SKM-1 treated with dmso at 0.1 percent for 144 hours (cell line): ENCODE results near the gene RAB4B.
A peak's percentile ranks its signal among the peaks of the same experiment; 100 is the strongest.
"Not testable (repeated sequence)": the region's sequence is repeated elsewhere in the genome, so short reads cannot be mapped to it uniquely, and the experiment has no call there.

Experiments used
- DNase-seq: peaks from one replicate; lab custom pipeline; 2025; ENCODE audit not compliant: unreplicated experiment; lab: John Stamatoyannopoulos, UW

The RAB4B gene

DNA sequence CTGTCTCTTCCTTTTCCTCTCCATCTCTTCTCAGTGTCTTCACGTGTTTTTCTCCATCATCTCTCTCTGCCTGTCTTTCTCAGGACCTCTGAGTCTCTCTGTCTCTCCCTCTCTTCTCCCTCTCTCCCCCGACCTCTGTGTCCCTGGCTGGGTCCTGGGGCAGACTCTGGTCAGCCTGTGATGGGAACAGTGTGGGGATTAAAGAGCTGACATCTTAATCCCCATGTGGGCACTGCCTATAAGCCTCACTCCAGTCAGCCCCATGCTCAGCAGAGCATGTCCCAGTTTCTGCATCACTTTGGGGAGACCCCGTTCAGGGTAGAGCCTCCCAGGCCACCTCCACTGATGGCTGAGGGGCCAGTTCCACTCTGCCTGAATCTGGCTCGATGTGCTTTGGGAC lies 37.2 kb downstream of the RAB4B start:
- DNase-seq: no peak

DNA sequence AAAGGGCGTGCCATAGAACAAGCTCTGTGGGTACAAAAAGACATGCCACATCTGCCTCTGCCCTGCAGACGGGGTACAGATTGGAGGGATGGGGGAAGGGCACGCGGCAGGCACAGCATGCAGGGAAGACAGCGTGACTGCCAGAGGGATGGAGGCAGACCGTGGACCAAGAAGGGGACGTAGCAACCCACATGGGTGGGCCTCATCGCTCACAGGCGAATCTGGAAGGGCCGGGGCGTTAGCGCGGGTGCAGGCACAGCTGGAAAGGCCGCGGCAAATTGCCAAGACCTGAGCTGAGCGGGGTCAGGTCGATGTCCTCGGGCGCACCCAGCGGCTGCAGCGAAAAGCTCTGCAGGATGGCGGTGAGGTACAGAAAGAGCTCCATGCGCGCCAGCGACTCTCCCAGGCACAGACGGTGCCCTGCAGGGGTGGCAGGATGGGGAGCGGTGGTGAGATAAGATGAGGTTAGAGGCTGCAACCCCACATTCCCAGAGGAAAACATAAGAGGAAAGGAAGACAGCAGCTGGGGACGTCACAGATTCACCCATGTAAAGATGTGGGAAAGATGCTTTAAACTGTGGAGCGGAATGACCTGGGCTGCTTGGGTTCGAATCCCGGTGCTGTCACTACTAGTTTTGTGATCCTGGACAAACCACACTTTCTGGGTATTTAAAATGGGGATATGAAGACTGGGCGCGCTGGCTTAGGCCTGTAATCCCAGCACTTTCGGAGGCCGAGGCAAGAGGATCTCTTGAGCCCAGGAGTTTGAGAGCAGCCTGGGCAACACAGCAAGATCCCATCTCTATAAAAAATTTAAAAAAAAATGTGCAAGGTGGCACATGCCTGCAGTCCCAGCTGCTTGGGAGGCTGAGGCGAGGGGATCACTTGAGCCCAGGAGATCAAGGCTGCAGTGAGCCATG lies 40.7 kb downstream of the RAB4B start:
- DNase-seq: peak; percentile 18

DNA sequence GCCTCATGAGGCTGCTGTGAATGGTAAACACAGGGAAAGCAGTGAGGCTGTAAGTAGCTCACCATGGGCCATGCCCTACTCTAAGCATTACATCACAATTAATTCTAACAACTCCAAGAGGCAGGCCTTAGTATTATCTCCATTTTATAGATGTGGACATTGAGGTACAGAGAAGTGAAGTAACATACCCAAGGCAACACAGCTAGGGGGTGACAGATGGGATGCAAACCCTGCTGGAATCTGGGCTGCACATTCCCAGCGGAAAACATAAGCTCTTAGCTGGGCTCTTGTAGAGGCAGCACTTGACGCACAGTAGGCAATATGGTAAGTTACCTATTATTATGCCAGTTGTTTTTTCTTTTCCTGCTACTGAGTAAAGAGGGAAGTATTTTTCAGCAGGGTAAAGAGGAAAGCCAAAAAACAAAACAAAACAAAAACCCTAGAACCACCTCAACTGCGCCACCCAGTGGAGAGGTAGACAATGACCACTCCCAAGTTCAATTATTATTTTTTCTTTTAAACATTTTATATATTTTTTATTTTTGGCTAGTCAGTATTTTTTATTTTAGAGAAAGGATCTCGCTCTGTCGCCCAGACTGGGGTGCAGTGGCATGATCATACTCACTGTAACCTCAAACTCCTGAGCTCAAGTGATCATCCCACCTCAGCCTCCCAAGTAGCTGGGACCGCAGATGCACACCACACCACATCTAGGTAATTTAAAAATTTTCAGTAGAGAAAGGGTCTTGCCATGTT lies 41.6 kb downstream of the RAB4B start:
- peak; percentile 25 for DNase-seq

DNA sequence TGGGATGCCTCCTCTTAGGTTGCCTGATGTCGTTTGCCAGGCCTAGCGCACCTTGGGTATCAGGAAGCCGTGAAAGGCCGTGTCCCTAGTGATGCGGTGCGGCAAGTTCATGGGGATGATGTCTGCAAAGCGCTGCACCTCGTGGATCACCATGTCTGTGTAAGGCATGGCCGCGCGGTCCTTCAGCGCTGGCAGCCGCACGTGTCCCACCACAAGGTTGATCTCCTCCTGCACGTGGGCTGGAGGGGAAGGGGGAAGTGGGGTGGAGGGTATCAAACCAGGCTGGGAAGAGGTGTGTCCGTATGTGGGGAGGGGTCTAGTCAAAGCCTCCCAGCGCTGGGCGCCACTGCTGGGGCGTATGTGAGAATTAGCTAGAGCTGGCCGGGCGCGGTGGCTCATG lies 44.1 kb downstream of the RAB4B start:
- no peak for DNase-seq

DNA sequence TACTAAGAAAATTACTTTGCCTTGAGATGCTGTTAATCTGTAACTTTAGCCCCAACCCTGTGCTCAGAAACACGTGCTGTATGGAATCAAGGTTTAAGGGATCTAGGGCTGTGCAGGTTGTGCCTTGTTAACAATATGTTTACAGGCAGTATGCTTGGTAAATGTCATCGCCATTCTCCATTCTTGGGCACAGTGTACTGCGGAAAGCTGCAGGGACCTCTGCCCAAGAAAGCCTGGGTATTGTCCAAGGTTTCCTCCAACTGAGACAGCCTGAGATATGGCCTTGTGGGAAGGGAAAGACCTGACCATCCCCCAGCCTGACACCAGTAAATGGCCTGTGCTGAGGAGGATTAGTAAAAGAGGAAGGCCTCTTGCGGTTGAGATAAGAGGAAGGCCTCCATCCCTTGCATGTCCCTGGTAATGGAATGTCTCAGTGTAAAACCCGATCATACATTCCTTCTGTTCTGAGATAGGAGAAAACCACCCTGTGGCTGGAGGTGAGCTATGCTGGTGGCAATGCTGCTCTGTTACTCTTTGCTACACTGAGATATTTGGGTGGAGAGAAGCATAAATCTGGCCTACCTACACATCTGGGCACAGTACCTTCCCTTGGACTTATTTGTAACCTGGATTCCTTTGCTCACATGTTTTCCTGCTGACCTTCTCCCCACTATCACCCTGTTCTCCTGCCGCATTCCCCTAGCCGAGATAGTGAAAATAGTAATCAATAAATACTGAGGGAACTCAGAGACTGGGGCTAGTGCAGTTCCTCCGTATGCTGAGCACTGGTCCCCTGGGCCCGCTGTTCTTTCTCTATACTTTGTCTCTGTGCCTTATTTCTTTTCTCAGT lies 44.9 kb downstream of the RAB4B start:
- peak; percentile 85 for DNase-seq

DNA sequence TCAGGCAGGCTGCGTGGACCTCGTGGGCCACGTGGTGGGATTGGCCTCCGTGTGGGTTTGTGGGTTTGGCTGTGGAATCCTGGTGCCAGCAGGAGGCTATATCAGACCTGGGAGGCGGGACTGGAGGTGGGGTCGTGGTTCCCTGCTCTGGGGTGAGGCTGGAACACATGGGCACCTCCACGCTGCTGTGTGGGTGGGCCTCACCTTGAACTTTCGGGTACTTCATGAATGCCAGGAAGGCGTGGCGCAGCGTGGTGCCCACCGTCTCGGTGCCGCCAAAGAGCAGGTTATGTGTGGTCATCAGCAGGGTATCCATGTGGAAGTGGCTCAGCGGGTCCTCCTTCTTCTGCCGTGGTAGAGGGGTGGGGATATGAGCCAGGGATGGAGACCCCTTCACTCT lies 46.9 kb downstream of the RAB4B start:
- not testable (repeated sequence) for DNase-seq

DNA sequence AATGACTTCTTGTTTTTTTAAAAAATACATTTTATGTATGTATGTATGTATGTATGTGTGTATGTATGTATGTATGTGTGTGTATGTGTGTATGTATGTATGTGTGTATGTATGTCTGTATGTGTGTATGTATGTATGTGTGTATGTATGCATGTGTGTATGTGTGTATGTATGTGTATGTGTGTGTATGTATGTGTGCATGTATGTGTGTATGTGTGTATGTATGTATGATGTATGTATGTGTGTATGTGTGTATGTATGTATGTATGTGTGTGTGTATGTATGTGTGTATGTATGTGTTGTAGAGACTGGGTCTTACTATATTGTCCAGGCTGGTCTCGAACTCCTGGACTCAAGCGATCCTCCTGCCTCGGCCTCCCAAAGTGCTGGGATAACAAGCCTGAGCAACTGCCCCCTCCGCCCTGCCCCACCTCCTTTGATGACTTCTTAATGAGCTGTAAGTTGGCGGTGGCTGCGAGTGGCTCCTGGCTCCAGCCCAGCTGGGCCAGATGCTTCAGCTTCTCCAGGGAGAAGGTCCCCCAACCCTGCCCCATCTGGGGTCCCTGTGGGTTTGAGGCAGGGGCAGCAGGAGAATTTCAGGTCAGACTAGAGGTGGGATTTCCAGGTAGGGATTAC lies 47.5 kb downstream of the RAB4B start:
- not testable (repeated sequence) for DNase-seq

DNA sequence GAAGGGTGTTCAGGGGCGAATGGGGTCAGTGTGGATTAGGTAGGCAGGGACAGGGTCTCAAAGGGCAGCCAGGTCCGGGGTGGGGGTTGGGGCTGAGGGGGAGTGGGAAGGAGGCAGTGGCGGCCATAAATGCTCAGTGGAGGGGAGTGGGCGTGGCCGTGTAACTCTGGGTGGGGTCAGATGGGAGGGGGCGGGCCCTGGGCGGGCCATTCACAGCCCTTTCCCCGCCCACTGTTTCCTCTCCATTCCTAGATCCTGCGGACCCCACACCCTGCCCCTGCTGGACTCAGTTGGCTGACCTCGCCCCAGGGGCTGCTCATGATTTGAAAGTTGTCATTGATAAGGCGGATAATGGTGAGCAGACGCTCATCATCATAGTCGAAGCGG lies 48.3 kb downstream of the RAB4B start:
- not testable (repeated sequence) for DNase-seq

DNA sequence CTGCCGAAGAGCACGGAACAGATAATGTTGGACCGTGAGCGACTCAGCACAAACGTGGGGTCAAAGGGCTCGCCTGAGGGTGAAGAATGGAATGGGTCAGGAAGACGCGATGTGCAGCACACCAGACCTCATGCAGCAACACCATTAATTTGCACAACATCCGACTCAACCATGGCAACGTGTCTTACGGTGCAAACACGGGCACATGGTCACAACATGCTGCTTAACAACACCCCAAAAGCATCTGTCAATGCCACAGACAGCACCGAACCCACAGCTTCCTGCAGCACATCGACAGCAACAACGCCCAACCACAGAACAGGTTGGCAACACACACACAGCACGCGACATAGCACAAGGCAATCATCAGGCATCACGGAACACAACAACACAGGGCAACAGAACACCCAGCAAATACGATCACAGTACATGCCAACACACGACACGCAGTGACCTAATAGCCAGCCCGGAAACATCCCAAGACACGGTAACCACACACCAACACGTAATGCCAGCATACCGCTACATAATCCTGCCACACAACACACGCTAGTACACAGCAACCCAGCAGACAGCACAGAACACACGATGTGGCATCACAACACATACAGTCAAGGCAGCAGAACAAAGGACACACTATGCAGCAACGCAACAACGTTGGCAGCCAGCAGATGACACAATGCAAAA lies 48.8 kb downstream of the RAB4B start:
- DNase-seq: not testable (repeated sequence)

DNA sequence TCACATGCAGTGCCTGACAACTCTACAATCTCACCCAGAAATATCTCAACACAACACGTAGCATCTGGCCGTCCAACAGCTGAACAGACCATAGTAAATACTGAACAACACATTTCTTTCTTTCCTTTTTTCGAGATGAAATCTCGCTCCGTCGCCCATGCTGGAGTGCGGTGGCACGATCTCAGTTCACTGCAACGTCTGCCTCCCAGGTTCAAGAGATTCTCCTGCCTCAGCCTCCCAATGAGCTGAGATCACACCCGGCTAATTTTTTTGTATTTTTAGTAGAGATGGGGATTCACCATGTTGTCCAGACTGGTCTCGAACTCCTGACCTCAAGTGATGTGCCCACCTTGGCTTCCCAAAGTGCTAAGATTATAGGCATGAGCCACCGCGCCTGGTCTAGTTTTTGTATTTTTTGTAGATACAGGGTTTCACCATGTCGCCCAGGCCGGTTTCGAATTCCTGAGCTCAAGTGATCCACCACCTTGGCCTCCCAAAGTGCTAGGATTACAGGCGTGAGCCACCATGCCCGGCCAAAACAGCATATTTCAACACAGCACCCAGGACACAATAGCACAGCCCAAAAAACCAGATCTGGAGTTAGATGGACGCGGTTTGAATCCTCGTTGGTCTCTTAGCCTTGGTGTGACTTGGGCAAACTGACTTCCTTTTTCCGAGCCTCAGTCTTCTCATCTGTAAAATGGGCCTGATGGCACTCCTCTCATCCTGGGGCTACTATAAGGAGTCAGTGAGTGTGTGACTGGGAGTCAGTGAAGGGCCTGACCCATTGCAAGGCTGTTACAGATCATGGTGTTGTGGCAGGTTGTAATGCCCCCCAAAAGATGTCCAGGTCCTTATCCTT lies 49.6 kb downstream of the RAB4B start:
- no peak for DNase-seq

DNA sequence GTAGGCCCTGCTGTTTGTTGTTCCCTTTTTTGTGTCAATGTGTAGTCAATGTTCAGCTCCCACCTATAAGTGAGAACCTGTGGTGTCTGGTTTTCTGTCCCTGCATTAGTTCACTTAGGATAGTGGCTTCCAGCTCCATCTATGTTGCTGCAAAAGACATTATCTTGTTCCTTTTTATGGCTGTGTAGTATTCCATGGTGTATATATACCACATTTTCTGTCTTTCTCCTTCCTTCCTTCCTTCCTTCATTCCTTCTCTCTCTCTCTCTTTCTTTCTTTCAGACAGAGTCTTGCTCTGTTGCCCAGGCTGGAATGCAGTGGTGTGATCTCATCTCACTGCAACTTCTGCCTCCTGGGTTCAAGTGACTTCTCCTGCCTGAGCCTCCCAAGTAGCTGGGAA lies 51.2 kb downstream of the RAB4B start:
- DNase-seq: no peak

DNA sequence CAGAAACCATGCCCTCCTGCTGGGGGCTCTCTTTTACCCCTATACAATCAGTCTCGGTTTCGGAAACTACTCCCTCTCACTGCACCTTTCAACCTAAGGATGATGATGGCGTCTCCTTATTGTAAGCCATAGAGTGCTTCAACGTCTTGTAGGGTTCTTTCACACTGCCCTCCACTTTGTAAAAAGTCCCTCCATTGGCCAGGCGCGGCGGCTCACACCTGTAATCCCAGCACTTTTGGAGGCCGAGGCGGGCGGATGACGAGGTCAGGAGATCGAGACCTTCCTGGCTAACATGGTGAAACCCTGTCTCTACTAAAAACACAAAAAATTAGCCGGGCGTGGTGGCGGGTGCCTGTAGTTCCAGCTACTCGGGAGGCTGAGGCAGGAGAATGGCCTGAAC lies 52.7 kb downstream of the RAB4B start:
- not testable (repeated sequence) for DNase-seq

DNA sequence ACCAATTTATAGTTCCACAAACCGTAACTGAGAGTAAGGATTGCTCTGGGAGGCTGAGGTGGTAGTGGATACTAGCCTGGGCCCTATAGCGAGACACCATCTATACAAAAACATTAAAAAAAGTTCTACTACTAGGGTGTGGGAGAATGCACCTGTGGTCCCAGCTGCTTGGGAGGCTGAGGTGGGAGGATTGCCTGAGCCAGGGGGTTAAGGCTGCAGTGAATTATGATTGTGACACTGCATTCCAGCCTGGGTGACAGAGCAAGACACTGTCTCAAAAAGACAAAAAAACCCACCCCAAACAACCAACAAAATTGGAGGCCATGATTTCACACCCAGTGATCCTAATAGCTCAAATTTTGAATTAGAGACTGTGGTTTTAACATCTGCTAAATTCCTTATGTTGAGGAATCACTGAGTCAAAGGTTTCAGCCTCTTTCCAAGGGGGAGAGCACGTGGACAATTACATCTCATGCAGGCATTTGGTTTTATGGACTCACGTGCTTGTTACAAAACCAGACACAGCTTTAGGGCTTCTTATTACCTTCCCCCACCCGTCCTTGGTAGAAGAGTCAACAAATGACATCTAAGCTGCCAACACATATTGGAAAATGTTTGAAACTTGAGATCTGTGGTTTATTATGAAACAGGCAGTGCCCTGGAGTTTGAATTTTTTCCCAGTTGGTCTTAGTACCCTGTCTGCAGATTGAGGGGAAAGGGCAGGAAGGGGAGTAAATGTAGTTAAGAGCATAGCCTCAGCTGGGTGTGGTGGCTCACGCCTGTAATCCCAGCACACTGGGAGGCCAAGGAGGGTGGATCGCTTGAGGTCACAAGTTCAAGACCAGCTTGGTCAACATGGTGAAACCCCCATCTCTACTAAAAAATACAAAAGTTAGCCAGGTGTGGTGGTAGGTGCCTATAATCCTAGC lies 53.7 kb downstream of the RAB4B start:
- DNase-seq: peak; percentile 73

DNA sequence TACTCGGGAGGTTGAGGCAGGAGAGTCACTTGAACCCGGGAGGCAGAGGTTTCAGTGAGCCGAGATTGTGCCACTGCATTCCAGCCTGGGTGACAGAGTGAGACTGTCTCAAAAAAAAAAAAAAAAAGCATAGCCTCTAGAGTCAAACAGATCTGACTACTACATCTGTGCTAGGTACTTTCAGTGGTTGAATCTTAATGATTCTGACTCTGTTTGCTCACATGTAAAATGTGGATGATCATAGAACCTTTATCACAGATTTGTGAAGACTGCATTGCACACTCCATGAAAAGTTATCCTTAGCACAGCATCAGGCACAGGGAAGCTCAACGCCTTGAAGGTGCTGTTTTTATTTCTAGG lies 54.4 kb downstream of the RAB4B start:
- not testable (repeated sequence) for DNase-seq

DNA sequence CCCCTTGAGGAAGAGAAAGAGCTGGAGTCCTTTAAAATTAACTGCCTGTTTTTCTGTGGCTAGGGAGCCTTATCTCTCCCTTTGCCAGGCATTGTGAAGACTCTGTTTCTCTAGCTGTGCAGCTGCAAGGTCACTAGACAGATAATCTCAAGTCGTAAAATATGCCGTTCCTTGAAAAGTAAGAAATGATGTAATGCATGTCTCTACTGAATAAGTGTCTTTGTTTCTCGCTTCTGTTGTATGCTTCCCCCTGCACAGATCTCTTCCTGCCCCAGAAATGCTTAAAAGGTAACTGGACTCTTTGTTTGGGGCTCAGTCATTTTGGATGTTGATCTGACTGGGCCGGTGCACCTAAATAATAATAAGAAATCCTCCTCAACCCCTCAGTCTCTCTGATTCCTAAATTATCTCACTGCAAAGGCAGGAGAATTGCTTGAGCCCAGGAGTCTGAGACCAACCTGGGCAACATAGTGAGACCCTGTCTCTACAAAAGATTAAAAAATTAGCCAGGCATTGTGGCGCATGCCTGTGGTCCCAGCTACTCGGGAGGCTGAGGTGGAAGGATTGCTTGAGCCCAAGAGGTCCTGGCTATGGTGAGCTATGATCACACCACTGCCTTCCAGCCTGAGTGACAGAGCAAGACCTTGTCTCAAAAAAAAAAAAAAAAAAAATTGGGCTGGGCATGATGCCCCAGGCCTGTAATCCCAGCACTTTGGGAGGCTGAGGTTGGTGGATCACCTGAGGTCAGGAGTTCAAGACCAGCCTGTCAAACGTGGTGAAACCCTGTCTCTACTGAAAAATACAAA lies 55.9 kb downstream of the RAB4B start:
- DNase-seq: peak; percentile 9

DNA sequence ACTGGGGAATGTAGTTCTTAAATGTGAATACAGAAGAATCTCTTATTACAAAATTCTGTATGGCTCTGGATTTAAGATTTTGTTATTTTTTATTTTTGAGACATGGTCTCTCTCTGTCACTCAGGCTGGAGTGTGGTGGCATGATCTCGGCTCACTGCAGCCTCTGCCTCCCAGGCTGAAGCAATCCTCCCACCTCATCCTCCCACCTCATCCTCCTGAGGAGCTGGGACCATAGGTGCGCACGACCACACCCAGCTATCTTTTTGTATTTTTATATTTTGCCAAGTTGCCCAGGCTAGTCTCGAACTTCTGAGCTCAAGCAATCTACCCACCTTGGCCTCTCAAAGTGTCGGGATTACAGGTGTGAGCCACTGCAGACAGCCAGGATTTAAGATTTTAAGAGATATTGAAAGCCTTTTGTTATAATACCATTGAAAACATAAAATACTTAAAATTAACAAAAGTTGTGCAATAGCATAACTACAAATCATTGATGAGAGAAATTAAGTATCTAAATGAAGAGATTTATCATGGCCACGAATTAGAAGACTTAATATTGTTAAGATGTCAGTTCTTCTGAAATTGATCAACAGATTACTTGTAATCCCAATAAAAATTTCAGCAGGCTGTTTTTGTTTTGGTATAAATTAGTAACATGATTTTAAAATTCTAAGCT lies 58.8 kb downstream of the RAB4B start:
- no peak for DNase-seq

DNA sequence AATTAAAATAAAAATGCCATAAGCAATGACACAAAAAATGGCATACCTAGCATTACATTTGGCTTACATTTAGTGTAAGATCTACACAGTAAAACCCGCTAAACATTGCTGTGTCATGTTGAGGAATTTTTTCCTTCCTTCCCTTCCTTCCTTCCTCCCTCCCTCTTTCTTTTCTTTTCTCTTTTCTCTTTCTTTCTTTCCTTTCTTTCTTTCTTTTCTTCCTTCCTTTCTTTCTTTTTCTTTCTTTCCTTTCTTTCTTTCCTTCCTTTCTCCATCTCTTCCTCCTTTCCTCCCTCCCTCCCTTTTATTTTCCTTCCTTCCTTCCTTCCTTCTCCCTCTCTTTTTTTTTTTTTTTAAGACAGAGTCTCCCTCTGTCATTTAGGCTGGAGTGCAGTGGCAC lies 60.4 kb downstream of the RAB4B start:
- not testable (repeated sequence) for DNase-seq
